SK-N-SH treated with all-trans-retinoic acid at 6 μM for 48 hours (cell line): ENCODE data around the gene MIA2.

Source experiments
- BACH2 ChIP-seq: fragments of 250-450 bp; sonication (Bioruptor Pico); IDR thresholded peaks from 2 replicates; pipeline ENCODE4 v1.9.0; 2021; ENCODE audit warnings: mild to moderate bottlenecking, borderline replicate concordance
- CSRNP3 ChIP-seq: fragments of 250-450 bp; sonication (Bioruptor Pico); IDR thresholded peaks from 2 replicates; pipeline ENCODE4 v1.5.1; 2021; ENCODE audit warnings: mild to moderate bottlenecking, moderate library complexity
- OSR1 ChIP-seq: fragments of 250-450 bp; sonication (Bioruptor Pico); IDR thresholded peaks from 2 replicates; pipeline ENCODE4 v1.8.0; 2022; ENCODE audit warnings: moderate library complexity, mild to moderate bottlenecking, inconsistent platforms
- RARB ChIP-seq: fragments of 250-450 bp; sonication (Bioruptor Pico); IDR thresholded peaks from 2 replicates; pipeline ENCODE4 v1.8.0; 2021; ENCODE audit warnings: mild to moderate bottlenecking, moderate library complexity
- TOX ChIP-seq: fragments of 250-450 bp; sonication (Bioruptor Pico); IDR thresholded peaks from 2 replicates; pipeline ENCODE4 v1.8.0; 2021; ENCODE audit warnings: mild to moderate bottlenecking, moderate library complexity, borderline replicate concordance
- ZFP30 ChIP-seq: fragments of 450-650 bp; formaldehyde crosslinking; IDR thresholded peaks from 2 replicates; pipeline ENCODE4 v1.5.0; 2022; ENCODE audit warnings: mild to moderate bottlenecking, moderate library complexity
- ZNF8 ChIP-seq: fragments of 450-650 bp; formaldehyde crosslinking; IDR thresholded peaks from 2 replicates; pipeline ENCODE4 v1.5.0; 2020; ENCODE audit warnings: mild to moderate bottlenecking, moderate library complexity

GRCh38 chr14:39419272-39419671 lies 185.6 kb downstream of the MIA2 start:
- no peak for TF ChIP-seq RARB (CRISPR knock-in tag)
- TF ChIP-seq ZFP30 (CRISPR knock-in tag) = no peak
- no peak for TF ChIP-seq OSR1 (CRISPR knock-in tag)
- TF ChIP-seq TOX (CRISPR knock-in tag) = no peak
- no peak for TF ChIP-seq BACH2 (CRISPR knock-in tag)
- no peak for TF ChIP-seq CSRNP3 (CRISPR knock-in tag)
- no peak for TF ChIP-seq ZNF8 (CRISPR knock-in tag)
